KMS-11 (cell line): Measurements from ENCODE around the gene ABCB9.

Source experiments
- H2AFZ ChIP-seq: fragments of 200-600 bp; sonication (generic); 2 replicates; pipeline ENCODE4 v1.6.1; 2016; ENCODE audit warnings: antibody characterized with exemption, mixed run types, low read depth
- H3K27ac ChIP-seq: fragments of 200-600 bp; sonication (generic); 2 replicates; pipeline ENCODE4 v1.6.1; 2016; ENCODE audit warnings: mild to moderate bottlenecking, mixed run types
- H3K27me3 ChIP-seq: fragments of 200-600 bp; sonication (generic); 2 replicates; pipeline ENCODE4 v1.6.1; 2017; ENCODE audit warnings: mild to moderate bottlenecking, low read depth, mixed run types, moderate library complexity; ENCODE audit not compliant: insufficient read depth
- H3K36me3 ChIP-seq: fragments of 200-600 bp; sonication (generic); 2 replicates; pipeline ENCODE4 v1.6.1; 2017; ENCODE audit warnings: mild to moderate bottlenecking, mixed run types; ENCODE audit not compliant: insufficient read depth
- H3K4me1 ChIP-seq: fragments of 200-600 bp; sonication (generic); 2 replicates; pipeline ENCODE4 v1.6.1; 2016; ENCODE audit warnings: mild to moderate bottlenecking, low read depth, mixed run types; ENCODE audit not compliant: poor library complexity, severe bottlenecking
- H3K4me2 ChIP-seq: fragments of 200-600 bp; sonication (generic); 2 replicates; pipeline ENCODE4 v1.7.0; 2016; ENCODE audit warnings: mild to moderate bottlenecking, mixed run types
- H3K4me3 ChIP-seq: fragments of 200-600 bp; sonication (generic); IDR thresholded peaks from 2 replicates; pipeline ENCODE4 v1.6.1; 2017; ENCODE audit warnings: low read depth, low read length, mixed read lengths; ENCODE audit not compliant: insufficient read depth
- H3K79me2 ChIP-seq: fragments of 200-600 bp; sonication (generic); 2 replicates; pipeline ENCODE4 v1.6.1; 2016; ENCODE audit warnings: low read depth, mixed run types; ENCODE audit not compliant: insufficient read depth
- H3K9ac ChIP-seq: fragments of 200-600 bp; sonication (generic); 2 replicates; pipeline ENCODE4 v1.6.1; 2016; ENCODE audit warnings: mild to moderate bottlenecking, mixed run types
- H4K20me1 ChIP-seq: fragments of 200-600 bp; sonication (generic); 2 replicates; pipeline ENCODE4 v1.6.1; 2016; ENCODE audit warnings: mild to moderate bottlenecking, mixed run types; ENCODE audit not compliant: insufficient read depth
- TF ChIP-seq, protein P1 (sequence below): fragments of 200-600 bp; sonication (generic); conservative IDR thresholded peaks from 2 replicates; pipeline ENCODE4 v1.6.1; 2017; ENCODE audit warnings: low read depth, mild to moderate bottlenecking, antibody characterized with exemption, low read length, moderate library complexity, mixed read lengths

Gene ABCB9

GRCh38 chr12:122984612-122985337 lies 18.5 kb upstream of the ABCB9 start:
- H2AFZ ChIP-seq, result no peak overlapping the region
- H3K4me1 ChIP-seq, result no peaks in the 10 kb centered on the region
- H3K4me3 ChIP-seq, result no peak overlapping the region
- no peak overlapping the region for H3K4me2 ChIP-seq
- H4K20me1 ChIP-seq, result no peaks in the 10 kb centered on the region
- TF ChIP-seq, protein P1, sequence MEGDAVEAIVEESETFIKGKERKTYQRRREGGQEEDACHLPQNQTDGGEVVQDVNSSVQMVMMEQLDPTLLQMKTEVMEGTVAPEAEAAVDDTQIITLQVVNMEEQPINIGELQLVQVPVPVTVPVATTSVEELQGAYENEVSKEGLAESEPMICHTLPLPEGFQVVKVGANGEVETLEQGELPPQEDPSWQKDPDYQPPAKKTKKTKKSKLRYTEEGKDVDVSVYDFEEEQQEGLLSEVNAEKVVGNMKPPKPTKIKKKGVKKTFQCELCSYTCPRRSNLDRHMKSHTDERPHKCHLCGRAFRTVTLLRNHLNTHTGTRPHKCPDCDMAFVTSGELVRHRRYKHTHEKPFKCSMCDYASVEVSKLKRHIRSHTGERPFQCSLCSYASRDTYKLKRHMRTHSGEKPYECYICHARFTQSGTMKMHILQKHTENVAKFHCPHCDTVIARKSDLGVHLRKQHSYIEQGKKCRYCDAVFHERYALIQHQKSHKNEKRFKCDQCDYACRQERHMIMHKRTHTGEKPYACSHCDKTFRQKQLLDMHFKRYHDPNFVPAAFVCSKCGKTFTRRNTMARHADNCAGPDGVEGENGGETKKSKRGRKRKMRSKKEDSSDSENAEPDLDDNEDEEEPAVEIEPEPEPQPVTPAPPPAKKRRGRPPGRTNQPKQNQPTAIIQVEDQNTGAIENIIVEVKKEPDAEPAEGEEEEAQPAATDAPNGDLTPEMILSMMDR, result no peak
- H3K79me2 ChIP-seq, result no peaks in the 10 kb centered on the region
- no peak overlapping the region for H3K9ac ChIP-seq
- H3K36me3 ChIP-seq, result no peaks in the 10 kb centered on the region
- H3K27ac ChIP-seq, result no peak overlapping the region
- no peaks in the 10 kb centered on the region for H3K27me3 ChIP-seq

GRCh38 chr12:122983789-122984515 lies 17.7 kb upstream of the ABCB9 start:
- Histone ChIP-seq H3K9ac (no peak overlapping the region), H3K4me1 (no peaks in the 10 kb centered on the region), H3K4me3 (no peak overlapping the region), H3K27ac (no peak overlapping the region), H3K36me3 (no peaks in the 10 kb centered on the region), H3K79me2 (no peaks in the 10 kb centered on the region), H2AFZ (no peak overlapping the region), H3K27me3 (no peaks in the 10 kb centered on the region), H4K20me1 (no peaks in the 10 kb centered on the region), H3K4me2 (no peak overlapping the region)
- TF ChIP-seq, protein P1, result no peak

DNA sequence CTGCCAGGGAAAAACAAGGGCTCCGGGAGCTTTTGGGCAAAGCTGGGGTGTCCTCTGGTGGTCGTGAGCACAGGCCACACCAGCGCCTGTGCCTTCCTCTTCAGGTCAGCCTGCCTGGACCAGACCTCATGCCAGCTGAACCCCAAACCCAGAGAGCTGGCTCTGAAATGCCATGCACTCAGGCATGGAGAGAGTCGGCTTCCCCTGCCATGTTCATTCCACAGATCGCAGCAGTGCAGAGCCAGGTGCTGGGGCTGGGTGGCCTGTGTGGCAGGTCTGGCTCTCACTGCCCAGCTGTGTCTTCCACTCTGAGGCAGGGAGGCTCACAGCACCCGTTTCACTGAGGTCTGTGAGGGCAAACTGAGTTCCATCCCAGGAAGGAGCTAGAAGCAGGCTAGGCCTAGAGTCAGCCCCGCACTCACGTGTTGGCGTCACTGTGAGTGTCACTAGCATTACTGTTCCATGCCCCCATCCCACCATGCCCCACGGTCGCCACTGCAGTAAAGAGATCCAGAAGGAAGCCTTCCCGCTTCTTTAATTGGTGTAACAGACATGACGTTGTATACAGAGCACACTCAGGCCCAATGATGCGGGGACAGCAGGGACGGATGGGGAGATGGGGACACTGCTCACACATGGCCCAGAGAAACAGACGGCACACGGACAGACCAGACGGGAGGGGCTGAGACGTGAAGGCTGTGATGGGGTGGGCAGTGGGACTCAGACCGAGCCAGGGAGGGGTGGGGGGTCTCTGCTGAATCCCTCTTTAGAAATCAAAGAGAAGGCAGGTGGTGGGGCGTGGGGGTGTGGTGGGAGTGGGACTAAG lies 16.9 kb upstream of the ABCB9 start:
- H3K4me3 ChIP-seq, result no peak overlapping the region
- H2AFZ ChIP-seq, result no peak overlapping the region
- H3K79me2 ChIP-seq, result no peaks in the 10 kb centered on the region
- H3K36me3 ChIP-seq, result no peaks in the 10 kb centered on the region
- no peaks in the 10 kb centered on the region for H3K4me1 ChIP-seq
- no peaks in the 10 kb centered on the region for H3K27me3 ChIP-seq
- H3K9ac ChIP-seq, result no peak overlapping the region
- H4K20me1 ChIP-seq, result no peaks in the 10 kb centered on the region
- no peak overlapping the region for H3K4me2 ChIP-seq
- no peak overlapping the region for H3K27ac ChIP-seq
- TF ChIP-seq, protein P1, result no peak

- no peak overlapping the region for H3K4me2 ChIP-seq
- no peaks in the 10 kb centered on the region for H4K20me1 ChIP-seq
- no peak overlapping the region for H2AFZ ChIP-seq
- H3K79me2 ChIP-seq, result no peaks in the 10 kb centered on the region
- H3K4me1 ChIP-seq, result no peaks in the 10 kb centered on the region
- TF ChIP-seq, protein P1, result no peak
- no peak overlapping the region for H3K4me3 ChIP-seq
- no peaks in the 10 kb centered on the region for H3K27me3 ChIP-seq
- H3K27ac ChIP-seq, result no peak overlapping the region
- H3K9ac ChIP-seq, result no peak overlapping the region
- no peaks in the 10 kb centered on the region for H3K36me3 ChIP-seq
Measured at GRCh38 chr12:122982477-122982815, 16.2 kb upstream of the ABCB9 start.
